IMR-90 (cell line): Measurements from ENCODE around the gene IQCE. TPM values are rescaled to one million over a fixed set of nuclear protein-coding genes. Genes with fewer than 3 reads are reported as not detected.

Experiments used
- ATAC-seq: fragments of 200-7000 bp; cut with Tn5 transposase; 2 replicates; pipeline ENCODE4 v1.9.1; 2020; ENCODE audit warnings: low read depth, mild to moderate bottlenecking, moderate library complexity
- BruUV-seq: library from RNA; stranded (reverse); fragments of 400-500 nt; replicated peaks from 2 replicates; lab custom pipeline; 2021; lab: Mats Ljungman, UMichigan
- CTCF ChIA-PET: fragments of 300-600 bp; formaldehyde crosslinking; extraction: SDS; loops from one replicate; lab custom pipeline; 2021; ENCODE audit warnings: antibody characterized with exemption; lab: Yijun Ruan, JAX
- POLR2A ChIA-PET: fragments of 300-600 bp; sonication (Branson Sonifier 250); formaldehyde crosslinking; loops from one replicate; lab custom pipeline; 2022; ENCODE audit warnings: antibody characterized with exemption; ENCODE audit not compliant: unreplicated experiment; lab: Charles Lee
- DNase-seq: peaks from one replicate; pipeline ENCODE4 v3.0.0; 2013
- H2AFZ ChIP-seq: replicated peaks from 2 replicates; pipeline ENCODE3; 2013; ENCODE audit warnings: low read length, mild to moderate bottlenecking; ENCODE audit not compliant: poor library complexity
- H2AK5ac ChIP-seq: 2 replicates; pipeline ENCODE4 v1.6.1; 2013; ENCODE audit warnings: low read depth, low read length, inconsistent platforms
- H2AK9ac ChIP-seq: replicated peaks from 2 replicates; pipeline ENCODE3; 2013; ENCODE audit warnings: mild to moderate bottlenecking, low read depth, low read length, moderate library complexity; ENCODE audit not compliant: poor library complexity
- H2BK120ac ChIP-seq: 2 replicates; pipeline ENCODE4 v1.6.1; 2013; ENCODE audit warnings: low read depth, low read length, inconsistent platforms
- H2BK15ac ChIP-seq: 3 replicates; pipeline ENCODE4 v1.6.1; 2013; ENCODE audit warnings: low read depth, low read length, inconsistent platforms
- H2BK20ac ChIP-seq: 2 replicates; pipeline ENCODE4 v1.6.1; 2013; ENCODE audit warnings: low read depth, mild to moderate bottlenecking, inconsistent platforms, low read length, moderate library complexity
- H2BK5ac ChIP-seq: 2 replicates; pipeline ENCODE4 v1.6.1; 2013; ENCODE audit warnings: mild to moderate bottlenecking, low read depth, low read length, inconsistent platforms; ENCODE audit not compliant: poor library complexity, severe bottlenecking
- H3K14ac ChIP-seq: replicated peaks from 2 replicates; pipeline ENCODE4 v1.6.1; 2013; ENCODE audit warnings: low read depth, low read length, inconsistent platforms
- H3K18ac ChIP-seq: 2 replicates; pipeline ENCODE4 v1.6.1; 2013; ENCODE audit warnings: low read depth, low read length, control low read depth
- H3K23ac ChIP-seq: 2 replicates; pipeline ENCODE4 v1.6.1; 2013; ENCODE audit warnings: low read depth, low read length, inconsistent platforms
- H3K27ac ChIP-seq: 2 replicates; pipeline ENCODE4 v1.5.1; 2013; ENCODE audit warnings: mild to moderate bottlenecking, control low read depth, low read length; ENCODE audit not compliant: insufficient read depth
- H3K27me3 ChIP-seq: 2 replicates; pipeline ENCODE4 v1.6.1; 2013; ENCODE audit warnings: low read length; ENCODE audit not compliant: control insufficient read depth, insufficient read depth
- H3K36me3 ChIP-seq: 2 replicates; pipeline ENCODE4 v1.6.1; 2013; ENCODE audit warnings: low read length, mixed read lengths; ENCODE audit not compliant: control insufficient read depth, insufficient read depth
- H3K4ac ChIP-seq: 2 replicates; pipeline ENCODE4 v1.6.1; 2013; ENCODE audit warnings: low read depth, low read length, inconsistent platforms
- H3K4me1 ChIP-seq: 2 replicates; pipeline ENCODE4 v1.6.1; 2013; ENCODE audit warnings: low read length, mixed read lengths; ENCODE audit not compliant: control insufficient read depth, insufficient read depth
- H3K4me2 ChIP-seq: 2 replicates; pipeline ENCODE4 v1.6.1; 2013; ENCODE audit warnings: low read depth, mild to moderate bottlenecking, control low read depth, low read length, moderate library complexity
- H3K4me3 ChIP-seq: 2 replicates; pipeline ENCODE4 v1.5.1; 2013; ENCODE audit warnings: low read depth, mild to moderate bottlenecking, control low read depth, low read length, moderate library complexity; ENCODE audit not compliant: insufficient read depth
- H3K56ac ChIP-seq: 2 replicates; pipeline ENCODE4 v1.6.1; 2013; ENCODE audit warnings: low read length, inconsistent platforms; ENCODE audit not compliant: insufficient read depth; ENCODE audit errors: extremely low read depth
- H3K79me1 ChIP-seq, 2 experiments: 2 replicates each; pipeline ENCODE4 v1.6.1; 2013; ENCODE audit warnings: low read length in 2 of 2, inconsistent platforms in 1 of 2, low read depth in 1 of 2
- H3K9ac ChIP-seq: 2 replicates; pipeline ENCODE4 v1.6.1; 2013; ENCODE audit warnings: low read depth, low read length, control low read depth
- H3K9me1 ChIP-seq: 2 replicates; pipeline ENCODE4 v1.6.1; 2013; ENCODE audit warnings: low read length, inconsistent platforms; ENCODE audit not compliant: insufficient read depth
- H3K9me3 ChIP-seq: 2 replicates; pipeline ENCODE4 v1.6.1; 2013; ENCODE audit warnings: low read length; ENCODE audit not compliant: control insufficient read depth, insufficient read depth
- H4K20me1 ChIP-seq: 2 replicates; pipeline ENCODE4 v1.6.1; 2013; ENCODE audit warnings: low read length, inconsistent platforms; ENCODE audit not compliant: insufficient read depth
- H4K5ac ChIP-seq: 2 replicates; pipeline ENCODE4 v1.6.1; 2013; ENCODE audit warnings: mild to moderate bottlenecking, low read depth, low read length, control low read depth
- H4K8ac ChIP-seq, 2 experiments: 2 replicates each; pipeline ENCODE4 v1.6.1; 2013; ENCODE audit warnings: low read depth in 2 of 2, low read length in 2 of 2, control low read depth in 1 of 2, inconsistent platforms in 1 of 2
- H4K91ac ChIP-seq: 2 replicates; pipeline ENCODE4 v1.6.1; 2013; ENCODE audit warnings: low read depth, low read length, inconsistent platforms; ENCODE audit not compliant: insufficient read depth
- BHLHE40 ChIP-seq: fragments of 150-350 bp; IDR thresholded peaks from 2 replicates; pipeline ENCODE4 v1.6.1; 2016; ENCODE audit warnings: mild to moderate bottlenecking, low read depth, low read length
- CEBPB ChIP-seq: IDR thresholded peaks from 2 replicates; pipeline ENCODE4 v1.6.1; 2012; ENCODE audit warnings: low read depth, low read length, improper control_type of control experiment
- CHD1 ChIP-seq: IDR thresholded peaks from 2 replicates; pipeline ENCODE4 v1.6.1; 2012; ENCODE audit warnings: low read depth, low read length, improper control_type of control experiment
- CTCF ChIP-seq: conservative IDR thresholded peaks from 2 replicates; pipeline ENCODE4 v1.5.1; 2012; ENCODE audit warnings: mild to moderate bottlenecking, low read depth, low read length, improper control_type of control experiment
- FOS ChIP-seq: fragments of 150-350 bp; IDR thresholded peaks from 2 replicates; pipeline ENCODE4 v1.6.1; 2016; ENCODE audit warnings: low read depth, low read length
- MAFK ChIP-seq: IDR thresholded peaks from 2 replicates; pipeline ENCODE4 v1.6.1; 2012; ENCODE audit warnings: low read depth, low read length, improper control_type of control experiment
- MAZ ChIP-seq: IDR thresholded peaks from 2 replicates; pipeline ENCODE4 v1.6.1; 2012; ENCODE audit warnings: low read depth, mild to moderate bottlenecking, low read length, improper control_type of control experiment, moderate library complexity, borderline replicate concordance
- MXI1 ChIP-seq: IDR thresholded peaks from 2 replicates; pipeline ENCODE4 v1.6.1; 2012; ENCODE audit warnings: low read depth, mild to moderate bottlenecking, low read length, moderate library complexity, borderline replicate concordance
- NFE2L2 ChIP-seq: fragments of 150-350 bp; IDR thresholded peaks from 2 replicates; pipeline ENCODE4 v1.6.1; 2016; ENCODE audit warnings: low read depth, mild to moderate bottlenecking, low read length
- POLR2A ChIP-seq: IDR thresholded peaks from 2 replicates; pipeline ENCODE4 v1.6.1; 2012; ENCODE audit warnings: mild to moderate bottlenecking, low read depth, low read length
- RAD21 ChIP-seq: IDR thresholded peaks from 2 replicates; pipeline ENCODE4 v1.6.1; 2012; ENCODE audit warnings: low read length, improper control_type of control experiment
- RCOR1 ChIP-seq: IDR thresholded peaks from 2 replicates; pipeline ENCODE4 v1.6.1; 2012; ENCODE audit warnings: mild to moderate bottlenecking, low read length, improper control_type of control experiment; ENCODE audit not compliant: insufficient replicate concordance
- RFX5 ChIP-seq: IDR thresholded peaks from 2 replicates; pipeline ENCODE4 v1.8.0; 2012; ENCODE audit warnings: low read depth, mild to moderate bottlenecking, low read length, moderate library complexity
- SMC3 ChIP-seq: fragments of 150-350 bp; IDR thresholded peaks from 2 replicates; pipeline ENCODE4 v1.6.1; 2016; ENCODE audit warnings: low read depth, mild to moderate bottlenecking, antibody characterized with exemption, low read length, moderate library complexity
- USF2 ChIP-seq: fragments of 150-350 bp; IDR thresholded peaks from 2 replicates; pipeline ENCODE4 v1.6.1; 2017; ENCODE audit warnings: mild to moderate bottlenecking, antibody characterized with exemption, low read length, low read depth
- WGBS, 2 experiments: methylation state at CpG; one replicate each; pipeline versions ENCODE4 v1.1.5 to v1.1.7; 2013; ENCODE audit warnings: missing lambda C conversion rate in 2 of 2; ENCODE audit not compliant: insufficient read length in 1 of 2; ENCODE audit errors: extremely low coverage in 2 of 2; 5-methylcytosine and 5-hydroxymethylcytosine counted together
- dilution Hi-C: fragments of 300-500 bp; cut with HindIII; formaldehyde crosslinking; loops from one replicate; pipeline ENCODE4 v1.14.3; 2018; ENCODE audit warnings: low sequenced_read_pairs; ENCODE audit not compliant: unreplicated experiment
- in situ Hi-C: fragments of 300-500 bp; cut with MboI; formaldehyde crosslinking; loops from 3 replicates; pipeline ENCODE4 v1.14.3; 2019; ENCODE audit warnings: low sequenced_read_pairs, inconsistent platforms, mixed read lengths
- intact Hi-C: fragments of 100-400 bp; cut with micrococcal nuclease; formaldehyde crosslinking; loops from 2 replicates; pipeline ENCODE4 v1.10.0; 2022
- polyA plus RNA-seq, 3 experiments: library from polyadenylated mRNA; depleted of rRNA; stranded (reverse); fragments of >200 nt; gene quantifications; 2 replicates each; pipeline ENCODE4 v1.2.3, GENCODE V29; 2012; ENCODE audit warnings: low replicate concordance in 1 of 3
- total RNA-seq: library from RNA; depleted of rRNA; stranded (reverse); fragments of >200 nt; gene quantifications from 2 replicates; pipeline ENCODE4 v1.2.3, GENCODE V29; 2012
- TF ChIP-seq, protein P1 (sequence below): fragments of 150-350 bp; IDR thresholded peaks from 2 replicates; pipeline ENCODE4 v1.6.1; 2016; ENCODE audit warnings: low read depth, mild to moderate bottlenecking, low read length, moderate library complexity, borderline replicate concordance

Gene IQCE
- total and polyA plus RNA-seq, 2 of the 4 experiments (the other 2 are of a cell fraction) = 5.0 to 6.3 TPM

DNA sequence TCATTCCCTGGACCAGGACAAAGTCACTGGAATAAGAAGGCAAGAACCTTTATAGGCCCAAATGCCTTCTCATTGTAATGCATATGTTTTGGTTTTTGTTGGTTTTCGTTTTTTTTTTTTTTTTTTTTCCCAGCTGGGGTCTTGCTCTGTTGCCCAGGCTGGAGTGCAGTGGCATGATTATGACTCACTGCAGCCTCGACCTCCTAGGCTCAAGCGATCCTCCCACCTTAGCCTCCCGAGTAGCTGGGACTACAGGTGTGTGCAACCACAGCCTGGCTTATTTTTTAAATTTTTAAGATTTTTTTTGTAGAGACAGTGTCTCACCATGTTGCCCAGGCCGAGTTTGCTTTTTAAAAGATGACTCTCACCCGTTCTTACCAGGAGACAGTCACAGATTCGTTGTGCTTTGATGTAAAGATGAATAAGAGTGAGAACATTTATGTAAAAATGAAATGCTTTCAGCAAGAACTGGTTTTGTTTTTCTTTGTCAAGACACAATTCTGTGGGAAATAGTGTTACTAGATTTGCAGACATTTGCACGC, 7.6 kb downstream of the IQCE start:
- Histone ChIP-seq H3K27me3 (no peaks in the 10 kb centered on the region), H3K79me1 (peaks cover 10 to 15% of the 10 kb centered on the region in 2 experiments; a peak in 1 of 4 replicates), H3K56ac (no peak overlapping the region), H3K18ac (no peak overlapping the region), H2AK5ac (no peak overlapping the region), H2BK20ac (no peak overlapping the region), H2BK15ac (no peak overlapping the region), H3K9me3 (no peaks in the 10 kb centered on the region), H2AK9ac (no peak overlapping the region), H3K9ac (no peak overlapping the region), H2BK5ac (no peak overlapping the region), H2BK120ac (no peak overlapping the region), H4K91ac (no peak overlapping the region), H3K14ac (no peak overlapping the region), H4K8ac (no peak overlapping the region), H3K9me1 (0 out of 2 replicates have a peak, but pooled peaks cover 4% of the 10 kb centered on the region), H4K20me1 (no peaks in the 10 kb centered on the region), H3K4ac (no peak overlapping the region), H4K5ac (no peak overlapping the region), H3K4me3 (no peak overlapping the region), H3K36me3 (no peaks in the 10 kb centered on the region), H3K4me2 (no peak overlapping the region), H3K23ac (no peak overlapping the region), H3K27ac (no peak overlapping the region), H3K4me1 (peaks cover 4% of the 10 kb centered on the region), H2AFZ (no peak overlapping the region)
- TF ChIP-seq NFE2L2 (no peak), SMC3 (no peak), CHD1 (no peak), USF2 (no peak), POLR2A (no peak), RFX5 (no peak), RAD21 (no peak), FOS (no peak), RCOR1 (no peak), MXI1 (no peak), CEBPB (no peak), CTCF (no peak), MAFK (no peak), BHLHE40 (no peak), MAZ (no peak)
- TF ChIP-seq, protein P1, sequence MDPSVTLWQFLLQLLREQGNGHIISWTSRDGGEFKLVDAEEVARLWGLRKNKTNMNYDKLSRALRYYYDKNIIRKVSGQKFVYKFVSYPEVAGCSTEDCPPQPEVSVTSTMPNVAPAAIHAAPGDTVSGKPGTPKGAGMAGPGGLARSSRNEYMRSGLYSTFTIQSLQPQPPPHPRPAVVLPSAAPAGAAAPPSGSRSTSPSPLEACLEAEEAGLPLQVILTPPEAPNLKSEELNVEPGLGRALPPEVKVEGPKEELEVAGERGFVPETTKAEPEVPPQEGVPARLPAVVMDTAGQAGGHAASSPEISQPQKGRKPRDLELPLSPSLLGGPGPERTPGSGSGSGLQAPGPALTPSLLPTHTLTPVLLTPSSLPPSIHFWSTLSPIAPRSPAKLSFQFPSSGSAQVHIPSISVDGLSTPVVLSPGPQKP = no peak
- intact Hi-C loops = loop anchor here (5.0 kb wide), 1 partner anchor 591 kb away; no protein-coding TSS in a partner anchor
- BruUV-seq = no TSS peak
- ATAC-seq (no peak), DNase-seq (no peak)
- POLR2A ChIA-PET = no interaction called here
- dilution Hi-C loops = no loop called here
- CTCF ChIA-PET = interaction anchor here (0.6 kb wide), 2 partner anchors 114 to 884 kb away, joined by 3 to 4 read pairs; no protein-coding TSS in a partner anchor
- 80% methylated on average over 1 of the region's 8 CpGs; no CpG with 5 or more reads in 1 of the 2 experiments for WGBS, 2 experiments
- in situ Hi-C loops = no loop called here
